Measurements from ENCODE around the gene MAB21L4.

DNA sequence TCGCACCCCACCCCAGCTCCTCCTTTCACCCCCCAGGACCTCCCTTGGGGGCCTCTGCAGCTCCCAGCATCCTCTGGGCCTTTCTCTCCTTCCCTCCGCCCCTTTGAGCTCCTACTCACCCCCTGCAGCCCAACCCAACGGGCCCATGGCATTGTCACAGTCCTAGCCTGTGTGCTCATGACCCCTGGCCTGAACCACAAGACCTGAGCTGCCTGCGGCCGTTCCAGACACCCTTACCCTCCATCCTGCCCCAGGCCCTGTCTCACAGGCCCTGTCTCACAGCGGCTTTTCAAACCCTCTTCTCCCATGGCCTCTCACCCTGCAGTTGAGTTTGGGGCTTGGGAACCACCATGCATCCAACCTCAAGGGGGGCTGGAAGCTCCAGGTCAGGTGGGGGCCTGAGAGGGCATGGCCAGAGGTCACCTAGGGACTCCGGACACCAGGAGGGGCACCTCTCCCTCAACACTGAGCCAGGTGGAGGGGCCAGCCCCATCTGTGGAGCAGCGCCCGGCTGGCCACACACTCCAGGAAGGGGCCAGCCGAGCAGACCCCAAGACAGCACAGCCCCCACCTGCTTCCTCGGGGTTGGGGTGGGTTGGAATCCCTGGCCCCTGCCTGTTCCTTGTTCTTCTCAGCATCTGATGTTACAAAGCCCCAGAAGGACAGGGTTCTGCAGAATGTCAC, 6.9 kb downstream of the MAB21L4 start:
- TF ChIP-seq POLR2A (IDR thresholded peaks at IDR 0.05) (no peak), POLR2AphosphoS5 (IDR thresholded peaks at IDR 0.05) (no peak)
- TF ChIP-seq, protein P1, sequence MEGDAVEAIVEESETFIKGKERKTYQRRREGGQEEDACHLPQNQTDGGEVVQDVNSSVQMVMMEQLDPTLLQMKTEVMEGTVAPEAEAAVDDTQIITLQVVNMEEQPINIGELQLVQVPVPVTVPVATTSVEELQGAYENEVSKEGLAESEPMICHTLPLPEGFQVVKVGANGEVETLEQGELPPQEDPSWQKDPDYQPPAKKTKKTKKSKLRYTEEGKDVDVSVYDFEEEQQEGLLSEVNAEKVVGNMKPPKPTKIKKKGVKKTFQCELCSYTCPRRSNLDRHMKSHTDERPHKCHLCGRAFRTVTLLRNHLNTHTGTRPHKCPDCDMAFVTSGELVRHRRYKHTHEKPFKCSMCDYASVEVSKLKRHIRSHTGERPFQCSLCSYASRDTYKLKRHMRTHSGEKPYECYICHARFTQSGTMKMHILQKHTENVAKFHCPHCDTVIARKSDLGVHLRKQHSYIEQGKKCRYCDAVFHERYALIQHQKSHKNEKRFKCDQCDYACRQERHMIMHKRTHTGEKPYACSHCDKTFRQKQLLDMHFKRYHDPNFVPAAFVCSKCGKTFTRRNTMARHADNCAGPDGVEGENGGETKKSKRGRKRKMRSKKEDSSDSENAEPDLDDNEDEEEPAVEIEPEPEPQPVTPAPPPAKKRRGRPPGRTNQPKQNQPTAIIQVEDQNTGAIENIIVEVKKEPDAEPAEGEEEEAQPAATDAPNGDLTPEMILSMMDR (IDR thresholded peaks at IDR 0.05 in 8 of 11, conservative IDR thresholded peaks at IDR 0.05 in 3 of 11) = no peak
